KMS-11 (cell line): ENCODE measurements around the gene FOXM1.

Experiments
- H2AFZ ChIP-seq: fragments of 200-600 bp; sonication (generic); 2 replicates; pipeline ENCODE4 v1.6.1; 2016; ENCODE audit warnings: antibody characterized with exemption, mixed run types, low read depth
- H3K27ac ChIP-seq: fragments of 200-600 bp; sonication (generic); 2 replicates; pipeline ENCODE4 v1.6.1; 2016; ENCODE audit warnings: mild to moderate bottlenecking, mixed run types
- H3K27me3 ChIP-seq: fragments of 200-600 bp; sonication (generic); 2 replicates; pipeline ENCODE4 v1.6.1; 2017; ENCODE audit warnings: mild to moderate bottlenecking, low read depth, mixed run types, moderate library complexity; ENCODE audit not compliant: insufficient read depth
- H3K36me3 ChIP-seq: fragments of 200-600 bp; sonication (generic); 2 replicates; pipeline ENCODE4 v1.6.1; 2017; ENCODE audit warnings: mild to moderate bottlenecking, mixed run types; ENCODE audit not compliant: insufficient read depth
- H3K4me1 ChIP-seq: fragments of 200-600 bp; sonication (generic); 2 replicates; pipeline ENCODE4 v1.6.1; 2016; ENCODE audit warnings: mild to moderate bottlenecking, low read depth, mixed run types; ENCODE audit not compliant: poor library complexity, severe bottlenecking
- H3K4me2 ChIP-seq: fragments of 200-600 bp; sonication (generic); 2 replicates; pipeline ENCODE4 v1.7.0; 2016; ENCODE audit warnings: mild to moderate bottlenecking, mixed run types
- H3K4me3 ChIP-seq: fragments of 200-600 bp; sonication (generic); IDR thresholded peaks from 2 replicates; pipeline ENCODE4 v1.6.1; 2017; ENCODE audit warnings: low read depth, low read length, mixed read lengths; ENCODE audit not compliant: insufficient read depth
- H3K79me2 ChIP-seq: fragments of 200-600 bp; sonication (generic); 2 replicates; pipeline ENCODE4 v1.6.1; 2016; ENCODE audit warnings: low read depth, mixed run types; ENCODE audit not compliant: insufficient read depth
- H3K9ac ChIP-seq: fragments of 200-600 bp; sonication (generic); 2 replicates; pipeline ENCODE4 v1.6.1; 2016; ENCODE audit warnings: mild to moderate bottlenecking, mixed run types
- H4K20me1 ChIP-seq: fragments of 200-600 bp; sonication (generic); 2 replicates; pipeline ENCODE4 v1.6.1; 2016; ENCODE audit warnings: mild to moderate bottlenecking, mixed run types; ENCODE audit not compliant: insufficient read depth
- TF ChIP-seq, protein P1 (sequence below): fragments of 200-600 bp; sonication (generic); conservative IDR thresholded peaks from 2 replicates; pipeline ENCODE4 v1.6.1; 2017; ENCODE audit warnings: low read depth, mild to moderate bottlenecking, antibody characterized with exemption, low read length, moderate library complexity, mixed read lengths

The FOXM1 gene

DNA sequence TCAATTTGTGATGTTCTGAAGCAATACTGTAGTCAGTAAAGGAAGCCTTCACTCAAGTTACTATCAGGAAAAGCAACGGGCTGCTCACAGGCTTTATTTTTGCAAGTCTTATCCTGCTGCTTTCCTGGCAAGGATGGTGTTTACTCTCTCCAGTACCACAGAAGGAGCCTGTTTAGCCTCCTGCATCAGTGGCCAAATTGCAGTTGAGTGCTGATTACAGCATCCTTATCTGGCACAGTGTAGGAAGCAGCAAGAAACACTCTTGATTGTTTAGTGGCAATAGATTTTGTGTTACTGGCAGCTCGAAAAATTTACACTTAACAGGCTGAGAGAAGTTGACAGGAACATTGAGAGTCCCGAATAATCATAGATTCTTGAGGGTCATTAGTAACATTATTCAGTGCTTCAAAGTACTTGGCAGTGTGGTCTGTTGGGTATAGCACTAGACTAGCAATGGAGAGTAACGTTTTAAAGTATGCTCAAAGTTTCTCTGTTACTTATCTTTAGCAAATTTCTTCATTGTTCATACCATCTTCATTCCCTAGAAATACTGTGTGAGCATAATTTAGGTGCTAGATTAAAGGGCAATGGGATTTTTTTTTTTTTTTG, 25.4 kb upstream of the FOXM1 start:
- TF ChIP-seq, protein P1, sequence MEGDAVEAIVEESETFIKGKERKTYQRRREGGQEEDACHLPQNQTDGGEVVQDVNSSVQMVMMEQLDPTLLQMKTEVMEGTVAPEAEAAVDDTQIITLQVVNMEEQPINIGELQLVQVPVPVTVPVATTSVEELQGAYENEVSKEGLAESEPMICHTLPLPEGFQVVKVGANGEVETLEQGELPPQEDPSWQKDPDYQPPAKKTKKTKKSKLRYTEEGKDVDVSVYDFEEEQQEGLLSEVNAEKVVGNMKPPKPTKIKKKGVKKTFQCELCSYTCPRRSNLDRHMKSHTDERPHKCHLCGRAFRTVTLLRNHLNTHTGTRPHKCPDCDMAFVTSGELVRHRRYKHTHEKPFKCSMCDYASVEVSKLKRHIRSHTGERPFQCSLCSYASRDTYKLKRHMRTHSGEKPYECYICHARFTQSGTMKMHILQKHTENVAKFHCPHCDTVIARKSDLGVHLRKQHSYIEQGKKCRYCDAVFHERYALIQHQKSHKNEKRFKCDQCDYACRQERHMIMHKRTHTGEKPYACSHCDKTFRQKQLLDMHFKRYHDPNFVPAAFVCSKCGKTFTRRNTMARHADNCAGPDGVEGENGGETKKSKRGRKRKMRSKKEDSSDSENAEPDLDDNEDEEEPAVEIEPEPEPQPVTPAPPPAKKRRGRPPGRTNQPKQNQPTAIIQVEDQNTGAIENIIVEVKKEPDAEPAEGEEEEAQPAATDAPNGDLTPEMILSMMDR, result no peak
- H3K27ac ChIP-seq, result no peak overlapping the region
- no peak overlapping the region for H3K9ac ChIP-seq
- no peak overlapping the region for H3K4me2 ChIP-seq
- peaks cover 6% of the 10 kb centered on the region for H3K4me1 ChIP-seq
- H3K79me2 ChIP-seq, result no peaks in the 10 kb centered on the region
- H3K36me3 ChIP-seq, result no peaks in the 10 kb centered on the region
- no peak overlapping the region for H3K4me3 ChIP-seq
- no peaks in the 10 kb centered on the region for H4K20me1 ChIP-seq
- no peaks in the 10 kb centered on the region for H3K27me3 ChIP-seq
- no peak overlapping the region for H2AFZ ChIP-seq

DNA sequence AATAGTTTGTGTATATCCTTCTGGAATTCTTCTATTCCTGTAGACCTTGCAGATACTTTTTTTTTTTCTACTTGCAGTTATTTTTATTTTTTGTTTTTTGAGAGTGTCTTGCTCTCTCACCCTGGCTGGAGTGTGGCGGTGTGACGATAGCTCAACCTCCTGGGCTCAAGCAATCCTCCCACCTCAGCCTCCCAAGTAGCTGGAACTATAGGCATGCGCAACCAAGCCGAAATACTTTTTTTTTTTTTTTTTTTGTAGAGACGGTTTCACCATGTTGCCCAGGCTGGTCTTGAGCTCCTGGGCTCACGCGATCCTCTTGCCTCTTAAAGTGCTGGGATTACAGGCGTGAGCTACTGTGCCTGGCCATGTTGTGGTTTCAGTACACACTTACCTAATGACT, 23.7 kb upstream of the FOXM1 start:
- H3K36me3 ChIP-seq, result no peaks in the 10 kb centered on the region
- H3K27me3 ChIP-seq, result no peaks in the 10 kb centered on the region
- H3K9ac ChIP-seq, result no peak overlapping the region
- H4K20me1 ChIP-seq, result no peaks in the 10 kb centered on the region
- H3K4me3 ChIP-seq, result no peak overlapping the region
- no peak overlapping the region for H2AFZ ChIP-seq
- peaks cover 6% of the 10 kb centered on the region for H3K4me1 ChIP-seq
- H3K4me2 ChIP-seq, result no peak overlapping the region
- H3K79me2 ChIP-seq, result no peaks in the 10 kb centered on the region
- TF ChIP-seq, protein P1, result no peak
- H3K27ac ChIP-seq, result no peak overlapping the region

DNA sequence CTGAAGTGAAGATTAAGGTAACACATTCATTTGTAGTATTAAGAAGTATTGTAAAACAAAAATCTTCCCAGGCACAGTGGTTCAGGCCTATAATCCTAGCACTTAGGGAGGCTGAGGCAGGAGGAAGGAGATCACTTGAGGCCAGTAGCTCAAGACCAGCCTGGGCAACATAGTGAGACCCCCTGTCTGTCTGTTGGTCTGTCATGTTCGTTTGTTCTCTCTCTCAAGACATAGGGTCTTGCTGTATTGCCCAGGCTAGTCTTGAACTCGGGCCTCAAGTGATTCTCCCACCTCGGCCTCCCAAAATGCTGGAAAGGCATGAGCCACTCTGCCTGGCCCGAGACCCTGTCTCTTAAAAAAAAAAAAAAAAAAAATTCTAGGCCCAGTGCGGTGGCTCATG, 20.4 kb upstream of the FOXM1 start:
- H2AFZ ChIP-seq, result no peak overlapping the region
- H4K20me1 ChIP-seq, result no peaks in the 10 kb centered on the region
- H3K36me3 ChIP-seq, result no peaks in the 10 kb centered on the region
- no peak overlapping the region for H3K9ac ChIP-seq
- H3K79me2 ChIP-seq, result no peaks in the 10 kb centered on the region
- H3K4me2 ChIP-seq, result no peak overlapping the region
- H3K27me3 ChIP-seq, result no peaks in the 10 kb centered on the region
- no peak overlapping the region for H3K4me3 ChIP-seq
- H3K4me1 ChIP-seq, result no peaks in the 10 kb centered on the region
- H3K27ac ChIP-seq, result no peak overlapping the region
- TF ChIP-seq, protein P1, result no peak

DNA sequence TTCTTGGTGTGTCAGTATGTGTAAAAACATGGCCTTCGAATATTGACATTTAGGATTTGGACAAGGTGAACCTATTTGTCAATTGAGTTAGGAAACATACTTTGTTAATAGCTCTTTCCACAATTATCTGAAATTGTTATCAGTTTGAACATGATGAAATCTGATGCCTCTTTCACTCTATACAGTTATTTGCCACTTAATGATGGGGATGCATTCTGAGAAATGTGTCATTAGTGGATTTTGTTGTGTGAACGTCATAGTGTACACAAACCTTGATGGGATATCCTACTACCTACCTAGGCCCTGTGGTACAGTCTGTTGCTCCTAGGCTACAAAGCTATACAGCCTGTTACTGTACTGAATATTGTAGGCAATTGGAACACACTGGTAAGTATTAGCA, 18.5 kb upstream of the FOXM1 start:
- H3K36me3 ChIP-seq, result no peaks in the 10 kb centered on the region
- H3K4me3 ChIP-seq, result no peak overlapping the region
- no peaks in the 10 kb centered on the region for H4K20me1 ChIP-seq
- H2AFZ ChIP-seq, result no peak overlapping the region
- peaks cover 8% of the 10 kb centered on the region for H3K4me1 ChIP-seq
- no peak overlapping the region for H3K4me2 ChIP-seq
- no peaks in the 10 kb centered on the region; the same call in 1 of the 2 replicates for H3K79me2 ChIP-seq
- TF ChIP-seq, protein P1, result no peak
- H3K9ac ChIP-seq, result no peak overlapping the region
- no peak overlapping the region for H3K27ac ChIP-seq
- H3K27me3 ChIP-seq, result no peaks in the 10 kb centered on the region
